HUDEP-2 (cell line): ENCODE results near the gene TMEM208.

ENCODE experiments used
- DNase-seq, 76 experiments: peaks; one replicate each; lab custom pipeline; 2025; ENCODE audit not compliant: unreplicated experiment in 76 of 76; lab: John Stamatoyannopoulos, UW

The TMEM208 gene

DNA sequence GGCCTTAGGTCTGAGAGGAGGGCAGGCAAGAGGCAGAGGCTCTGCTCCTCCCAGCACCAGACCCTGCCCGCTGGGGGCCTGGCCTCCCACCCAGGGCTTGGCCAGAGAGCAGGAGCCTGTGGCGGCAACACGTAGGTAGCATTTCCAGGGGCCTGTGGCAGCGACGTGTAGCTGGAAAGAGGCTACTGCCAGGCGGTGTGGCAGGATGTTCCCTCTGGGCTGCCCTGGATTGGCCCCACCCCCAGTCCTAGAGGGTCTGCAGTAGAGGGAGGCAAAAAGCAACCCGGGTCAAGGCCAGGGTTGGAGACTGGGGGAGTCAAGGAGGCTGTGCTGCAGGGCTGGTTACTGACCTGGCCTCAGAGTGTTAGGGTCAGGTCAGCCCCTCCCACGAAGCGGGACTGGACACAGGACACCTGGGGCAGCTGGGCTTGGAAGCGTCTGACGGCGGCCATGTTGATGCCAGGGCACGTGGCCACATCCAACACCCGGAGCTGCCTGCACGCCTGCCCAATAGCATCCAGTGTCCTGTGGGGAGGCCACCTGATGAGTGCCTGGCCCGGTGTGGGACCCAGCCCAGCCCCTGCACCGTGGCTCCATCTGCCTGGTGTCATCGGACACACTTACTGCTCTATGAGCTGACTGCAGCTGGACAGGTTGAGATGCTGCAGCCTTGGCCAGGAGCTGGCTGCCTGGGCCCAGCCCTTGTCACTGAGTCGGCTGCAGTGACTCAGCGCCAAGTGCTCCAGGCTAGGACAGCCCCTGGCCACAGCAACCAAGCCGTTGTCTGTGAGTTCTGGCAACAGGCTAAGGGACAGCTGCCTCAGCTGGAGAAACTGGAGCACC, 19.5 kb upstream of the TMEM208 start:
- DNase-seq = peak in 31 of 76 experiments; percentile 3 to 59 (median 26)

DNA sequence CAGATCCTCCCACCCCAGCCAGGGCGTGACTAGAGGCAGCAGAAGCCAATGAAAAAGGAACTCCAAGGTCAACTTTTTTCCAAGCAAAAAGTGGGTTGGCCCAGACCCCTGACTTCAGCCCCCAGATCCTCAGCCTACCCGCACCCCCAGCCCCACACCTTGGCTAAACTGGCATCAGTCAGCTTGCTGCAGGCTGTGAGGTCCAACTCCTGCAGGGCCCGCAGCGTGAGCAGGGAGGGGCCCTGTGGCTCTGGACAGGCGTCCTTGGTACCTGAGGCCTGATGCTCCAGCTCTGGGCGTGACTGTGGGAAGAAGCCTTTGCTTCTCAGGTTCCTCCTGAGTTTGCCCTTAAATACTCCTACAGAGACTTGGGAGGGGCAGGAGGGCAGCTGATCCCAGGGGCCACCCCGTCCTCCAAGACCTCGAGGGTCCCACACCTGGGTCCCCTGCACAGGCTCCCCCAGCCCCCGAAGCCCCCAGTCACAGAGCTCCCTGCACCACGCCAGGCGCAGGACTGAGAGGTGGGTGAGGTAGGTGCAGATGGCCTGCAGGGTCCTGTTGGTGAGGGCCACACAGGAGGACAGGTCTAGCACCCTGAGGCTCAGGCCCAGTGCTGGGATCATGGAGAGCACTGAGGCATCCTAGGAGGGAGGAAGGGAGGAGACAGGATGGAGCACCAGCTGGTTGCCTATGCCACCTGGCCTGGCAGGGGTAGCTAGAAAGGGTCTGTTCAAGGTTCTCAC, 18.6 kb upstream of the TMEM208 start:
- no peak for DNase-seq

DNA sequence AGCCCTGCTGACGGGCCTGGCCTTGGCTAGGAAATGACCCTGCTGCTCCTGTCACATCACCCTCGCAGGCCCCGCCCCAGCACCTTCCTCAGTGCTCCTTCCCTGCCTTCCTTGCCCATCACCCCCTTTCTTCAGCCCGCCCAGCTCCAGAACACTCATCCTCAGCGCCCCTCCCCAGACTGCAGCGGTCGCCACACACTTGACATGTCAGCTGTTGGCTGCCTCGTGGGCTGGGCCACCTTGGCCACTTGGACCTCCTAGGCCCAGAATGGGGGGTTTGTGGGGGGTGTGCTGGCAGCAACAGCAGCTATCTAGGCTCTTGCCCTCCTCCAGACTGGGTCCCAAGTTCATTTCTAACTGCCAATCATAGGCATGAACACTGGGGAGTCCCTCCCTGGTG, 17.4 kb upstream of the TMEM208 start:
- no peak for DNase-seq

DNA sequence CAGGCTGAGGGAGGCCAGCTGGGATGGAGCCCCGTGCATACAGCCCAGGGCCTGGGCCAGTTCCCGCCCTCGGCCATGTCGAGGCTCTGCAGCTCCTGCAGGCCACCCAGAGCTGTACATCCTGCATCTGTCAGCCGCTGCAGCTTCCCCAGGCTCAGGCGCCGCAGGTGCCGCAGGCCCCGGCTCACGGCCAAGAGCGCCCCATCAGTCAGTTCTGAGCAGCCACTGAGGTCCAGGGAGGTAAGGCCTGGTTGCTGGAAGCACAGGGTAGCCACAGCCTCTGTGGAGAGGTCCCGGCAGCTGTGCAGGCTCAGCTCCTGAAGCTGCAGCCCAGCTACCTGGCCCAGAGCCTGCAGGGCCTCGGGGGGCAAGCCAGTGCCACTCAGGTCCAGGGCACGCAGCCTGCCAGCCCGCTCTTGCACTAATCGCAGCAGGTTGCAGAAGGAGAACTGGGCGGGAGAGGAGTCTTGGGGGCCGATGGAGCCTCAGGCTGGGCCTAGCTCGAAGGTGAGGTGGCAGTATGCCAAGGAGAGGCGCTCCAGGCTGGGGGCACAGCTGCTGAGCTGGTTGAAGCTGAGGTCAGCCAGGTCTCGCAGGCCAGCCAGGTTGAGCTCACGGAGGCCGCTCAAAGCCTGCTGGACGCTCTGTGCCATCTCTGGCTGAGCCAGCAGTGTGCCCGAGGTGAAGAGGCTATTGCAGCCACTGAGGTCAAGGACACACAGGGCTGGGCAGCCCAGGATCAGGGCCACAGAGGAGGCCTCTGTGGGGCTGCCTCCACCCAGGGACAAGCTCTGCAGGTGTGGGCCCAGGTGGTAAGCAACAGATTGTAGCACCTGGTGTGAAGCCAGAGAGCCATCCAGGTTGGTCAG, 16.6 kb upstream of the TMEM208 start:
- DNase-seq = no peak

DNA sequence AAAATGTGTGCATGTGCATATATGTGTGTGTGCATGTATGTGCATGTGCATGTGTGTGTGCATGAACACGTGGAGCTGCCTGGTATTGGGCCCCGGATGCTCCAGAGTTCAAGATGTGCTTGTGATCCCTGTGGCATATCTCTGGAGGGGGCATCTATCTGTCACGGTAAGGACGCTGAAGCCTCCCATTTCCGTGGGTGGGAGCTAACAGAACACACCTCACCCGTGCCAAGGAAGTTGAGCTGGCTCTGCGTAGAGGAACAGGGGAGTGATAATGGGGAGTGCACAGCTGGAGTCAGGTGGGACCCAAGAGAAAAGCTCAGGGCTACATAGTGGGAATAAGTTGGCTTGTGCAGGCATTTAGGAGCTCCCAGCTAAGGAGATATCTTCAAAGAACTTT, 15.3 kb upstream of the TMEM208 start:
- DNase-seq = no peak

DNA sequence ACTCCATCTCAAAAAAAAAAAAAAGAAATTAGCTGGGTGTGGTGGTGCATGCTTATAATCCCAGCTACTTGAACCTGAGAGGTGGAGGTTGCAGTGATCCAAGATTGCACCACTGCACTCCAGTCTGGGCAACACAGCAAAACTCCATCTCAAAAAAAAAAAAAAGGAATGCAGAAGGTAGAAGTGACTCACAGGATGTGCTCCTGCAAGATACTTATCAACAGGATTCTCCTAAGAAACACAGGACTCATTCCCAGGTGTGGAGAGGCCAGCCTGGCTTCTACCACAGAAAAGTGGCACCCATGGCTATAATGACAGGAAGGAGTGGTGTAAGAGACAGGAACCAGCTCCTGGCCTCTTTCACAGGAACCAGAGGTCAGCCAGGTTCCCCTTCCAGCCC, 14.2 kb upstream of the TMEM208 start:
- no peak for DNase-seq

DNA sequence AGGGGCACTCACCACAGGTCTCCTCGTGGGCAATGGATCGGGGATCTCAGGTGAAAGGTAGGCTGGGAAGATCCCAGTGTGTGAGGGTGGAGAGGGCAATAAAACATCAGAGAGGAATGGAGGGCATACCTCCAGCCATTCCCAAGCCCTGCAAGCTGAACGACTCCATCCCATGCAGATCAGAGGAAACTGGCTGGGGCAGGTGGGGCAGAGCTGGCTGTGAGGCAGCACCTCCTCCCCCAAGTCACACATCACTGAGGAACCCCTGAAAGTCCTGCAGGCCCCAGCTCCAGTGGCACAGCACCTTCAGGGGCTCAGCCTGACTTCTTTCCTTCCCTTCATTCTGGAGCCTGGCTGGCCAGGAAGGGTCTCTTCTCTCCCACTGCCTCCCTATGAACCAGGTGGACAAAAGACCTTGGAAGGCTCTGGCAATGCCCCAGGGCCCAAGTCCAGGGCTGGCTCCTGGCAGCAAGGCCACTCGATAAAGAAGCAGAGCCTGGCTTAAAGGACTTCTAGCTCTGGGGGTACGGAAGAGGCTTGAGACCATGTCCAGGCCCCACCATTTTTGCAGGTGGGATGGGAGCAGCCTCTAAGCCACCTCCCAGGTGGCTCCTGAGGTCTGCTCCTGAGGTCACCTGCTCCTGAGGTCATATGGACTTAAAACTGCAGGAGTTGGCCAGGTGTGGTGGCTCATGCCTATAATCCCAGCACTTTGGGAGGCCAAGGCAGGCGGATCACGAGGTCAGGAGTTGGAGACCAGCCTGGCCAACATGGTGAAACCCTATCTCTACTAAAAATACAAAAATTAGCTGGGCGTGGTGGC, 13.5 kb upstream of the TMEM208 start:
- DNase-seq = no peak

DNA sequence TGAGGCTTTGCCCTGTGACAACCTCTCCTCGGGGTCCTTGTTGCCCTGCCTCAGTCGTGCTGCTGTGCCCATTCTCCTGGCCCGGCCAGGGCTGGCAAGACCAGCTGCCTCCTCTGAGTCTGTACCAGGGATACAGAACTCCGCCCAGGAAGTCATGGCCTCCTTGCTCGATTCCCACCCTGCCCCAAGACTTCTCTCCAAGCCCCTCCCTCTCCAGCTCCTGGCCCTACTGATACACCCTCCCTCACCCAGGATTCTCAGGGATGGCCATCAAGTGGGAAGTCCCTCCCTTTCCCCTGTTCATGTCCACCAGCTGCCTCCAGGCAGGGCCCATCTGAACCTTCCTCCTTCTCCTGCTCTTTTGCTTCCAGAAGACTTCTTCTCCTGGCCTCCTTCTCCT, 11.2 kb upstream of the TMEM208 start:
- DNase-seq = no peak

DNA sequence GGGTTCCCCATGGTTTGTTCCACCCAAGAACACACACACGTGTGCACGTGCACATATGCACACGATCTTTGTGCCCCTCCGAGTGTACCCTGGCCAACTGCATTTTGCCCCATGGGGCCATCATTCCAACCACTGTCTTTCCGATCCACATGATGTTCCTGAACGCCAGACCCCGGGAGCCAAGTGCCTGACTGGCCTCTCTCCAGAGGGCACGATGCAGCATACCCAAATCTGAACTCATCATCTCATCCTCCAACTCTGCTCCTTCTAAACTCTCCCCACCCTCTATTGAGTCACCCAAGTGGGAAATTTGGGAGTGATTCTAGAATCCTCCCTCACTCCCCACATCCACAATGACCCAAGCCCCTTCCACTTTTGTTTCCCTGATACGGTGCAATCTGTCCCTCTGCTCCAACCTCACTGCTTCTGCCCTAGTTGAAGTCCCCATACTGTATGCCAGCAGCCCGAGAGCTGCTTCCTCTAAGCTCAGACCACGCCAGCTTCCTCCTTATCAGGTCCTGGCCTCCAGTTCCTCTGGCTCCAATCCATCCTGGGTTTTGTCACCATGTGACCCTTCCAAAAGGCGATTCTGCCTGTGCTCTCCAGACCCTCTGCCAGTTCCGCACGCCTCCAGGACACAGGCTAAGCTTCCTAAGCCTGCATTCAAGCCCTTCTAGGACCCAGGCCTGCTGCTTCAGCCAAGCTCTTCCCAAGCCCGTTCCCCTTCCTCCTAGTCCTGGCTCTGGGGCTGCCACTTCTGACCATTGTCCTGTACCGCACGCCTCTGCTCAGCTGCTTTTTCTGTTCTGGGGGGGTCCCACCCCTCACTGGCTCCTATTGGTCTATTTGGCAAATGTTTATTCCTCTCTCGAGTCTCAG, 10.1 kb upstream of the TMEM208 start:
- peak in 73 of 76 experiments; percentile 17 to 83 (median 54) for DNase-seq

DNA sequence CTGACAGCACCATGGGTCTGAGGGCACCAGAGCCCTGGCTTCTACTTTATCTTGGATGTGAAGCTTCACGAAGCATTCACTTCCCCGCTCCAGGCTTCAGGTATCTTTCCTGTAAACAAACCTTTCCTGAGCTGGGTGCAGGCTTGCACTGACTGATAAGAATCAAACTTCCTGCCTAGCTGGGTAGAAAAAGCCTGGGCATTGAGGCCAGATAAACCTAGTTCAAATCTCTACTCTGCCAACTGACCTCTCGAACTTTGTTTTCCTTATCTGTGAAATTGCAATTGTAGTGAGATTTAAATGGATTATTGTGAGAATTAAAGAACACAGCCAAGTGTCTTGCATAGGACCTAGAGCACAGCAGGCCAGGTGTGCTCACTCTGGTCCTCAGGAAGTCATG, 2.9 kb upstream of the TMEM208 start:
- DNase-seq = no peak

DNA sequence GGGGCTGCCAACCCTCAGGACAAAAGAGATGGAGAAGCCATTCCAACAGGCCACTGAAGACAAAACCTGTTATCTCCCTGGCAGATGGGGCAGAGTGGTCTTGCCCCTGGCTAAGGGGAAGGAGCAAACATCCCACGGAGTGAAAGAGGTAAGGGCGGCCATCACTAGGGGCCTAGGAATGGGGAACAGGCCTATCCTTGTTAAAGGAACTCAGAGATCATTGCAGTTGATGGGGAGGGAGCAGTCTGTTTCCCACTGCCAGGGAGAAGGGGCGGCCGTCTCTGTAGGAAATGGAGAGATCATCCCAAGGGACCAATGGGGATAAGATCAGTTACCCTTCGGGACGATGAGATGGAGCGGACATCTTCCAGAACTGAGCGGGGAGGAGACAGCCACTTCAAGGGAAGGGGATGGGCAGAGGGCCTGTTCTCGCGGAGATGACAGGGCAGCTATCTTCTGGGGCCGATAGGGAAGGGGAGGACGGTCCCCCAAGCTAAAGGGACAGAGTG, 581 bp upstream of the TMEM208 start:
- no peak for DNase-seq

DNA sequence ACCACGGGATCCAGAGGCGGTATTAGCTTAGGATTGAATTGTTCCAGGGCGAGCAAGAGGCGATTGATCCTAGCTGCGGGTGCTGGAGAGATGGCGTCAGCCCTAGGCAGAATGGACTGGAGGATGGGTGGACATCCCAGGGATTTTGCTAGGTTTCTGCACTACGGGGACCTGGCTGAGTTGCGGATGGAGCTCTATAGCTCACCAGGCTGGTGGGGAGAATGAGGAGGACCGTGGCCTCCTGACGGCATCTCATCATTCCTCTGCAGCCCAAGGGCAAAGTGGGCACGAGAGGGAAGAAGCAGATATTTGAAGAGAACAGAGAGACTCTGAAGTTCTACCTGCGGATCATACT, 614 bp downstream of the TMEM208 start:
- DNase-seq = no peak

DNA sequence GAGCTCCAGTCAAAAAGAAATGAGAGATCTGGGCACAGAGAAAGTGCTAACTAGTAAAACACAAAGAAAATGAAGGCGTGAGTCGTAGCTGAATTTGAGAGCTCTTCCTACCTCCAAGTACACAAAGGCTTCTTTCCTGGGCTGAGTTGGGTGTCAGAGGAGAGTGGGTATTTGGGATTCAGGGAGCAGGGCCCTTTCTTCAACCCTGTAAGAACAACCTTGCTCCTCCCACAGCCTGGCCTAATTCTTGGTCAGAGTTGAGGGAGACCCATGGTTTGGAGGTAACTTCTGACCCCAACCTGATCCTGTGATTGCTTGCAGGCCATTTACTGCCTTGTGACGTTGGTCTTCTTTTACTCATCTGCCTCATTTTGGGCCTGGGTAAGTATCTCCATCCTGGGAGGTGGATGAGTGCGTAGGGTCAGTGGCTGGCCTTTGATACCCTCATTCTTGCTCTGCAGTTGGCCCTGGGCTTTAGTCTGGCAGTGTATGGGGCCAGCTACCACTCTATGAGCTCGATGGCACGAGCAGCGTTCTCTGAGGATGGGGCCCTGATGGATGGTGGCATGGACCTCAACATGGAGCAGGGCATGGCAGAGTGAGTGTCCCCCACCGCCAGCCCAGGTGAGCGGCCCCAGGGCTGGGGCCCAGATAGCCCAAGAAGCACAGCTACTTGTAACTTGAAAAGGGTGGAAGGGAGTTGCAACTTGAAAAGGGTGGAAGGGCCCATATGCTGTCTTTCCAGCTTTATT, 1.3 kb downstream of the TMEM208 start:
- no peak for DNase-seq

DNA sequence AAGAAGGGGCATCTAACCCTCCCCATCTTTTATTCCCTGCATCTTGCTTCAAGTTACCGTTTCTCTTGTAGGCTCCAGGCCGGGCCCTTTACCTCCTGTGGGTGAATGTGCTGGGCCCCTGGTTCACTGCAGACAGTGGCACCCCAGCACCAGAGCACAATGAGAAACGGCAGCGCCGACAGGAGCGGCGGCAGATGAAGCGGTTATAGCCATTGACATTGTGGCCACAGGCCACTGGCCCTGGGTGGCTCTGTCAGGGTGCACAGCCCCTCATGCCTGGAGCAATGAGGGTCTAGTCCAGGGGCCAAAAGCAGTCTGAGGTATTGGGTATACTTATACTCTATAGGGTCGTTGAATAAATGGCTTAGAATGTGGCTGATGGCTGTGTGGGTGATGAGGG, 2.0 kb downstream of the TMEM208 start:
- DNase-seq = no peak

DNA sequence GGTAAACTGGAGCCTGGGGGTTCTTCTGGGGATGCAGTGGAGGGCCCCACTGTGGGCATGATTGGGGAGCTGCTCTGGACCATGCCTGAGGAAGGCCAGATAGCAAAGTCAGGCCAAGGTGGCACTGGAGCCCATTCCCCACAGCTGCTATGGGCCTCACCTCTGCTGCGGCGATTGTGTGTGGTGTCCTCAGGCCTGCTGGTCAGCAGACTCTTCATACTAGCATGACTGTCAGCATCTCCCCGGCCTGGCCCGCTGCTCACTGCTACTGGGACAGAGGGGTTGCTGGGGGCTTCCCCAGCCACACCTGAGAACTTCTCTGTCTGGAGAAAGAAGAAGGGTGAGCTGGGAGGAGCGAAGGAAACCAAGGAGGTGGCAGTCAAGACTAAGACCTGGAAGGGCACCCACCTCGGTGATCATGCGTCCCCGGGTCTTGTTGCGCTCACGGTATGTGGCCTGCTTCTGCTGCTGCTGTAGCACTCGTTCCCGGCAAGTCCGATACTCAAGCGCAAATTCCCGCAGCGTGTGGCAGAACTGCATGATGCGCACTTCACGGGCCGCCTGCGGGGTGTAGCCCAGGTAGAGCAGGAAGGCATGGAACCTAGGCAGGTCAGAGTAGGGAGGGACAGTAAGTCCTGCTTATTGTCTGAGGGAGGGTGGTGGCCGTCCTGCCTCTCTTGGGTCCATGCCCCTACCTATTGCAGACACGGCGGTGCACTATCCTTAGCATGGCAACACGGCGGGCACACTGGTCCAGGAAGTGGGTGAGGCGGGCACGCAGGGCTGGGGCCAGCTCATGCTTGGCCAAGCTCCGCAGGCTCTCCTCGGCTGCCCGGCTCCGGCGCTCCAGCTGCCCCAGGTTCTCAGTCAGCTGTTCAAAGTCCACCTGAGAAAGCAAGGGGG, 3.2 kb downstream of the TMEM208 start:
- no peak for DNase-seq

DNA sequence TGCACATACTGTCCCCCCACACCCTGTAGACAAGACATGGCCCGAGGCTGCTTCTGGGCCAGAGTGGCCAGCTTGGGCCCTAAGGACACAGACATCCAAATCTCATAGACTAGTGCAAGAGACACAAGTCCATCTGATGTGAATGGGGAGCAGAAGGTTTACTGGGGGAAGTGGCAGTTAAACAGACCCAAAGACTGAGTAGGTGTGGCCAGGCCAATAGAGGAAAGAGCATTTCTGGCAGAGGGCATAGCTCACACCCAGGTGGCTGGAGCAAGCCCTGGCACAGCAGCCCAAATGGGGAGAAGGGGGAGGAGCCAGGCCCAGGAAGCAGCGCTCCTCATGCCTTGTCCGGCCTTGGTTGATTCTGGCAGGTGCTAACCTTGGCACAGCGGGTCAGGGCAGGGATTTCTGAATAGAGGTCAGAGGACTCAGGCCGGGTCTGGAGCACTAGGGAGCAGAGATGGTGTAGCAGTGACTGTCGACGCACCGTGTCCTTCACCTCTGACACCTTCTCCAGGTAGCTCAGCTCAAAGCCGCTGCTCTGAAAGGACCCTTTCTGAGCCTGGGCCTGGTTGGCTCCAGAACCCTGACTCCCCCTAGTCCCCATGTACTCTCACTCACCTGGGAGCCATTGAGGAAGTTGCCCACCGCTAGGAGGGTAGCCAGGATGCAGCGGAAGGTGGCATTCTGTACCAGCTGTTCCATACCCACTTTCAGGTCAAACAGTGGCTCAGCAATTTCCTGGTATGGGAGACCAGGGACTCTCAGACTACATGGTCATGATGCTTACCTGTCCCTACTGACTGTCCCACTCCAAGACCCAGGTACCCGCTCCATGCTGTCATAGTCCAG, 4.1 kb downstream of the TMEM208 start:
- DNase-seq = no peak

DNA sequence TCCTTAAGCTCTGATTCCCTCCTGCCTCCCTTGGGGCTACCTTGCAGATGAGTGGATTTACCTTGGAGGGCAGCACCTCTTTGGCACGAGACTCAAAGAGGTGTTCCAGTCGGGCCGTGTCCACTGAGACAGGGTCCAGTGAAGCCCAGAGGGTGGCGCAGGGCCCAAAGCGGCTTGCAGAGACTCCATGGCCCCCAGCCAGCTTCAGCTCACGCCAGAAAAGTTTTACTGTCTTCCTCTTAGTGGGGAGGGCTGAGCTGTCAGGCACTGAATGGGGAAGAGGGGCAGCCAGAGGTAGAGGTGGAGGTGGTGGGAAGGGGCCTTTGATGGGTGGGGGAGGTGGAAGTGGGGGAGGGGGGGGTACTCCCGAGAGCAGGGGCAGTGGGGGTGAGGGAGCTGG, 6.7 kb downstream of the TMEM208 start:
- DNase-seq = no peak
